Stimulated activated CD4-positive, alpha-beta T cell treated with anti-CD3 and anti-CD28 coated beads, Interleukin-1b, Interleukin-23, amount 100 ng/mL, for 48 hours (primary cell): ENCODE measurements around the gene CAMSAP3.

Experiments
- DNase-seq: peaks from one replicate; pipeline ENCODE4 v3.0.0-alpha.2; 2020

Gene CAMSAP3

DNA sequence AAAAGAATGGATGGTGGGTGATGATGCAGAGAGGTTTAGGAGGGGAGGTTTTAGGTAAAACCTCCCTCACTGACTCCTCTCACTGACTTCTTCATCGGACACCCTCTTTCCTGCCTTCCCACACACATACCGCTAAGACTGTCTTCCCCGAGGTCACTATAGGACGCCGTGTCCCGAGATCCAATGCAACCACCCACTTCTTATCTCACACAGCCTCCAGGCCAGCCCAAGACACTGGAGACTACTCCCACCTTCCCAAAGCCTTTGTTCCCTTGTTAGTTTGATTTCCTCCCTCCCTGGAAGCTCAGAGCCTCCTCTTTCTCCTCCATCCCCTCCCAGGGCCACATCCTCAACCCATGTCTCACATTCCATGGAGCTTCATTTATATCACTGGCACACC lies 16.5 kb upstream of the CAMSAP3 start:
- DNase-seq = no peak

DNA sequence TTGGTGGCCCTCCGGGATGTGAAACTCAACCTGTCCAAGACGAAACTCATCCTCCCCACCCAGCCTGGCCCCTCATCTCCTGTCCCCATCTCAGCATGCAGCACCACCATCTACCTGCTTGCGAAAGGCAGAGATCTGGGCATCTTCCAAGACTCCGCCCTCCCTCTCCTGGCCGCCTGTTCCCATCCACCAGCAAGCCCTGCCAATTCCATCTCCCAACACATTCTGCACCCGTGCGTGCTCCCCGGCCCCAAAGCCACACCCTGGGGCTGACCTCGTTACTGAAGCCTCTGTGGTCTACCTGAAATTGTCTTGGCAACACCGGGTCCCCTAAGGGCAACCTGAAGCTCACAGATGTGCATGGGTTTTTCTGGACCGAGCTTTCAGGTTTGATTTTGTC lies 13.2 kb upstream of the CAMSAP3 start:
- no peak for DNase-seq

DNA sequence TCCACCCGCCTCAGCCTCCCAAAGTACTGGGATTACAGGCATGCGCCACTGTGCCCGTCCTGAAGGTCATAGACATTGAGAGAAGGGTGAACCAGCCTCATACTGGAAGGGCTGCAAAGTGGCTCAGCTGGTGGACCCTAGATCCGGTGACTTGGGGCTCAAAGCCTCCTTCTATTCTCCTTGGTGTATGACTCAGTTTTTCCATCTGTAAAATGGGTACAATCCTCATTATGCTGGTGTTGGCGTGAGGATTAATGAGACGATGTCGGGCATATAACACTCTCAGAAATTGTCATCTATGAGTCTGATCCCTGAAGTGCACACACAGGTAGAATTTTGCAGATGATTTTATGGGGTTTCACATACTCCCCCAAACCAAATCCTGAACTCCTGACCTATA lies 5.8 kb upstream of the CAMSAP3 start:
- DNase-seq = no peak

DNA sequence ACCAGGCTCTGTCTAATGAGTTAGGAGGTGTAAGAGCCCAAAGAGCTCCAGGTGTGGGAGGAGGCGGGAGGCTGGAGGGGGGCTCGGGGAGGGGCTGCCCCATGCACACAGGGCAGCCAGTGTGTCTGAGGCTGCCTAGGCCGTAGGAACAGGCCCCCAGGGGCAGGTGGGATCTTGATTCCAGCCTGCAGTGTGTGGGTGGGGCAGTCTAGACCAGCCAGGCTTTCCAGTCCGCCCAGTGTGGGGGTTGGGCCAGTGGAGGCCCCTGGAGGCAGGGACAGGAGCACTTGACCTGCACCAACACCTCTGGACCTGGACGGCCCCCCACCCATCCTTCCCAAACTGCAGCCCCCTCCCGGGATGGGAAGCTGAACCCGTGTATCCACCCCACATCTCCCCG lies 5.4 kb upstream of the CAMSAP3 start:
- no peak for DNase-seq

DNA sequence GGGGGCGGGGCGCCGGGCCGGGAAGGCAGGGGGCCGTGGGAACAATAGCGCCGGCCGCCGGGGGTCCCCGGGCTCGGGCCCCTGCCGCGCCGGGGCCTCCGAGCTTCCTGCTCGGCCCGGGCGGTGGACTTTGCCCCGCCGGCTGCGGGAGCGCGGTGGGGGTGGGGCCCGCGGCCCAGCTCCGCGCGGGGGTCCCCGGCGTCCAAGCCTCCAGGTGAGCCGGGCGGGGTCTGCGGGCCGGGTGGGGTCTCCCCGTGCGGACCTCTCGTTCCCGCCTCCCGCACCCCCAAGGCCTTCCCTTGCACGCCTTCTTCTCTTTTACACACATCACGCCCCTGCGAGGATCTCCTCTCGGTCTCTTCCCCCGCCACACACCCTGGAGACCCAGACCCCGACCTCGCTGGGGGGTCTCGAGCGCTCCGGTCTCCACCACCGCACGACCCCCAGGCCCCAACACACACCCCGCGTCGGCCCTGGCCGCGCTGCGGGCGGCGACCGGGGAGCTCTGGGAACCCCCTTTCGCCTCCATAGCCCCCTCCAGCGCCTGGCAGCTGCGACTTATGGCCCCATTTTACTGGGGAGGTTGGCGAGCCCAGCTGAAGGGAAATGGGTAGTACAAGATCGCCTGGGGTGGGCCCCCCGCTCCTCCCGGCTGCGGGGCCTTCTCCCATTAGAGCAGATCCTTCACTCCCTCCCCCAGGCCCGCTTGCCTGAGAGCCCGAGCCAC lies 711 bp downstream of the CAMSAP3 start:
- DNase-seq = no peak

DNA sequence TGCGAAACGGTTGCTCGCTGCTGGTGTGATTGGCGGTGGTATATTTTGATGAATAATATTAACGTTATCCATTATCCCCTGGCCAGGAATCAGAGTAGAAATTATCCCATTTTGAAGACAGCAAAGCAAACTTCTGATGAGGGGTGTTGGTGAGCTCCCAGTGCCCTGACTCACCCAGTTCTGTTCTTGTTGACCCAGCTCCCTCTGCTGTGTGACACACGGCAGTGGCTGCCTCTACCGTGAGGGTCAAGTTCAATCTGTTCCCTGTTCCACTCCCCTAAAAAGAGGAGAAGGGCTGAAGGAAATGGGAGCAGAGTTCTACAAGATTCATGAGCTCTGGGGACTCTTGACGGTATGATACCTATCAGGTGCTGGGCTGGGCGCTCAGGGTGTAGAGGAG lies 2.0 kb downstream of the CAMSAP3 start:
- no peak for DNase-seq

DNA sequence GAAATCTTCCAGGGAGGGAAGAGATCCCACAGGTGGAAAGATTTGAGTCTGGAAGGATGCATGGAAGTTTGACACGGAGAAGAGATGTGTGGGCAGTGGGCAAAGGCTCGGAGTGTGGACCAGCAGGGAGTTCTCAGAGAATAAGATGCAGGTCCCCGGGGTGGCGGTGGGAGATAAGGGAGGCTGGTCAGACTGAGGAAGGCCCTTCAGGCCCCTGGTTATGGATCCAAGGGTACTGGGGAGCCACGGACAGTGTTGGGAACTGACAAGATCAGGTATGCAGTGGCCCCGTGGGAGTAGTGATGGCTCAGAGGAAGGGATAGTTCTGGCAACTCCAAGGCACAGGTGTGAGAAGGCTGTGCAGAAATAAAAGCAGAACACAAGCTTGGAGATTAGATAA lies 2.5 kb downstream of the CAMSAP3 start:
- no peak for DNase-seq

DNA sequence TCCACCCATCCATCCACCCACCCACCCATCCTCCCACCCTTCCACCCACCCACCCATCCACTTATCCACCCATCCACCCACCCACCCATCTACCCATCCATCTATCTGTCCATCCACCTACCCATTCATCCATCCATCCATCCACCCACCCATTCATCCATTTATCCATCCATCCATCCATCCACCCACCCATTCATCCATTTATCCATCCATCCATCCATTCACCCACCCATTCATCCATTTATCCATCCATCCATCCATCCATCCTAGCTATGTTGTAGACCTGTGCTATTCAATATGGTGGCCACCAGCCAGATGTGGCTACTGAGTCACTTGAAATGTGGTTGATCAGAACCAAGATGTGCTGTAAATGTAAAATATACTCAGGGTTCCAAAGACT lies 5.1 kb downstream of the CAMSAP3 start:
- no peak for DNase-seq

DNA sequence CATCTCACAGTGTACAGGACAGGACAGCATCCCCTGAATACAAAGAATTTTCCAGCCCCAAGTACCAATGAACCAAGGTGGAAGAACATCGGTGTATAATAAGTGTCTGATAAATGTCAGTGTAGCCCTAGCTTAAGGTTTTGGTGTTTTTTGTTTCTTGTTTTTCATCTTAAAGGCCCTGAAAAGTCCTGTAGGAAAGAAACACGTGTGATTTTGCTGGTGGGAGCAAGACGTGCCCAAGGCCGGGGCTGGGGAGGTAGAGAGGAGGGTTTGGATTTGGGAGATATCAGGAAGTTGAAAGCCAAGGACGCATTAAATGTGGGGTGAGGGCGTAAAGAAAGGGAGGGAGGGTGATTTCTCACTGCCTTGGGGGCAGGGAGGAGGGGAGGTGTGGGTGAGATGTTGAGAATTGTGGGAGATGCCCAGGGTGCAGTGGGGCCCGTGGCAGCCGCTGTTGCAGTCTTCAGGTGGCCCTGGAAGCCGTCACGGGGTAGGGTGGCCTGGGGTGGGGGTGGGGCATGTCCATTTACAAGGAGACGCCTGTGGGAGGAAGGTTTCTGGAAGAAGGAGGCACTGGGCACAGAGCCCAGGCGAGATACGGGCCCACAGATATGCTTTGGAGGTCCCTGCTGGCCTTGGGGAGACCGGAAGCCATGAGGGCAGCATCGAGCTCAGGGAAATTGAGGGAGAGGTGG lies 6.7 kb downstream of the CAMSAP3 start:
- DNase-seq = no peak

DNA sequence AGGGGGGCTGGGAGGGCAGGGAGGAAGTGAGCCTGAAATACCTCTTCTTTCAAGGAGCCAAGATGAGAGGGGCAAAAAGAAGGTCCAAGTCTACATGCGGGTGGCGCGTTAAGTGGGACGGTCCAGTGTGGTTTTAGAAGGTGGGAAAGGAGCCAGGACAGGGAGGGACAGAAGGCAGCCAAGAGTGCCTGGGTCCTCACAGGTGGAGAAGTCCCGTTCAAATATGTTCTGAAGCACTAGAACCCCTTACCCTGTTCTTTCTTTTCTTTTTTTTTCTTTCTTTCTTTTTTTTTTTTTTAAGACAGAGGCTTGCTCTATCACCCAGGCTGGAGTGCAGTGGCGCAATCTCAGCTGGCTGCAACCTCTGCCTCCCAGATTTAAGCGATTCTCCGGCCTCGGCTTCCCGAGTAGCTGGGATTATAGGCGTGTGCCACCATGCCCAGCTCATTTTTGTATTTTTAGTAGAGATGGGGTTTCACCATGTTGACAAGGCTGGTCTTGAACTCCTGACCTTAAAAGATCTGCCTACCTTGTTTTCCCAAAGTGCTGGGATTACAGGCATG lies 7.4 kb downstream of the CAMSAP3 start:
- DNase-seq = no peak

DNA sequence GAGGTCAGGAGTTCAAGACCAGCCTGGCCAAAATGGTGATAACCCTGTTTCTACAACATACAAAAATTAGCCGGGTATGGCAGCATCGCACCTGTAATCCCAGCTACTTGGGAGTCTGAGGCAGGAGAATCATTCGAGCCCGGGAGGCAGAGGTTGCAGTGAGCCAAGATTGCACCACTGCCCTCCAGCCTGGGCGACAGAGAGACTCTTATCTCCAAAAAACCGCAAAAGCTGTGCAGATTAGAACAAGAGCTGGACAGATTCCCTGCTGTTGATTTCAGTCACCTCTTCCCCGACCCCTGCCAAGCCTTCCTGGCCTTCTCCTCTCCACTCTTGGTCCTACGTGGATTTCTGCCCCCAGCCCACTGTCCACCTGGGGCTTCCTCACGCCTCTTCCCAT lies 8.3 kb downstream of the CAMSAP3 start:
- no peak for DNase-seq

DNA sequence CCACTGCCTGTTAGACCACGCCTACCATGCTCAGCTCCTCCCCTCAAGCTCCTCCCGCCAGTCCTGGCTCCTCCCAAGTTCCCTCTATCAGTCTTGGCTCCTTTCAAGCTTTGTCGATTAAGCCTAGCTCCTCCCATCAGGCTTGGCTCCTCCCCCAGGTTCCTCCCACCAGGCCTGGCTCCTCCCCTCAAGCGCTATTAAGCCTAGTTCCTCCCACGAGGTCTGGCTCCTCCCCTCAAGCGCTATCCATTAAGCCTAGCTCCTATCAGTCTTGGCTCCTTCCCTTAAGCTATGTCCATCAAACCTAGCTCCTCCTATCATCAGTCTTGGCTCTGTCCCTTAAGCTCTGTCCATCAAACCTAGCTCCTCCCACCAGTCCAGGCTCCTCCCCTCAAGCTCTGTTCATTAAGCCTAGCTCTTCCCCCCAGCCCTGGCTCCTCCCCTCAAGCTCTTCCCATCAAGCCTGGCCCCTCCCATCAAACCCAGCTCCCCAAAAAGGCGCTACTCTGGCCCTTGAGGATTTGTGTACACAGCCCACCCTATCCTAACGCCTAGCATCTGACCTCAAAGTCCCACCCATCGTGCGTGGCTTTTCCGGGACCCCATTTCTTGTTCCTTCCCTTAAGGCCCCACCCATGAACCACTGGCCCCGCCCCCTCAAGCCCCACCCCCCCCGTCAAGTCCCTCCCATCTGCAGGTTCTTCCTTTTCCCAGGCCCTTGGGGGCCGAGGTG lies 10.0 kb downstream of the CAMSAP3 start:
- DNase-seq = peak; percentile 45

DNA sequence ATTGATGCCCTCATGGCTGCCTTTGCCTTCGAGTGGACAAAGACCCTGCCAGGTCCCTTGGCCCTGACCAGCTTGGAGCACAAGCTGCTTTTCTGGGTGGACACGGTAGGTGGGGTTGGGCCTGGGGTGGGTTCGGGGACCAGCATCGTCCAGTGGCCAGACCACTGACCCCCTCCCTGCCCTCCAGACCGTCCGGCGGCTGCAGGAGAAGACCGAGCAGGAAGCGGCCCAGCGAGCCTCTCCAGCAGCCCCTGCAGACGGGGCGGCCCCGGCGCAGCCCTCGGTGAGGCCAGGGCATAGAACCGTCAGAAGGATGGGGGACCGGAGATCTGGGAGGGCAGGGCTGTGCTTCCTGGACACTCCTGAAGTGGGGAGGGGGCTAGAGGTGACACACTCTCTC lies 10.6 kb downstream of the CAMSAP3 start:
- DNase-seq = no peak

DNA sequence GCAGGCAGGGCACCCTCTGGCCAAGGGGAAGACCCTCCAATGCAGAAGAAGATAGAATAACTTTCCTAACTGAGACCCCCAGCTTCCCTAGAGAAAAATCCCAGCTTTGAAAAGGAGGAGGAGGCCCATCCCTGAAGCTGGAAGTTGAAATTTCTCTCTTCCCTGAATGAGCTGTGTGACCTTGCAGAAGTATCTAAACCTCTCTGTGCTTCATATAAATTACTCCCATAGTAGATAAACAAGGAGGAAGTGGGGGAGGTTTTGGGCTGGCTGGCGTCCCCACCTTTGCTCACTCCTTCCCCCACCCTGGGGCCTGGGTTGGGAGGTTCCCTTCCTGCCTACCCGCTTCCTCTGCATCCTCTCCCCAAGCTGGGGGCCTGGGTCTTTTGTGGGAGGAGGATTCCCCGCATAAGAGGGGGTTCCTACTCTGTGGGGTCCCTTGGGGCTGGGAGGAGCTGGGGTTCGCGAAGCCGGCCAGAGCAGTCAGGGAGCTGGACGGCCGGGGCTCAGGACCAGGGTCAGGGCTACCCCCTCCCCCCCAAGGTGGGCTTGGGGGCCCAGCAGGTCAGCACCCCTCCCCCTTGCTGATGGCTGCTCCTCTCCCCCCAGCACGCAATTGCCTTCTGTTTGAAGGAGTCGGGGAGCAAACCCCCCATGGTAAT lies 11.7 kb downstream of the CAMSAP3 start:
- DNase-seq = no peak

DNA sequence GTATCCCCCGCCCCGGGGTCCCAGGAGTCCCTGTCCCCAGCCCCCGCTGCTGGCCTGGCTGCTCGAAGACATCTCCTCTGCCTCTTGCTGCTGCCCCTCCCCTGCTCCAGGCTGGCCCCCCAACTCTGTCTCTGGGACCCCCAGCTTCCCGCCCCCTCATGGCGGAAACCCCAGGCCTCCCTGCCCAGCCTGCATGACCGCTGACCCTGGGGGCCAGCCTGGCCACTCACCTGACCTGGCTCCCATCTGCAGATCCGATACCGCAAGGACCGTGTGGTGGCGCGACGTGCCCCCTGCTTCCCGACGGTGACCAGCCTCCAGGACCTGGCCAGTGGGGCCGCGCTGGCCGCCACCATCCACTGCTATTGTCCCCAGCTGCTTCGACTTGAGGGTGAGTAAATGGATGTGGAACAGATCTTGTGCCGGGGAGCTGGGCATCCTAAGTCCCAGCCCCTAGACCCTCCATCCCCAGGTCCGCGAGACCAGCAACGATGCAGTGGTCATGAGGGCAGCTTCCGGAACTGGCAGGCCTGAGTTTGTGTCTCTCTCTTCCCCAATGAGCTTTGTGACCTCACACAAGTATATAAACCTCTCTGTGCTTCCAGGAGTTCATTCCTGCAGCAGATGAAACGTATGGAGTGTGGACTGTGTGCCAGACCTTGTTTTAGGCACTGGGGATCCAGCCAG lies 12.4 kb downstream of the CAMSAP3 start:
- DNase-seq = no peak

DNA sequence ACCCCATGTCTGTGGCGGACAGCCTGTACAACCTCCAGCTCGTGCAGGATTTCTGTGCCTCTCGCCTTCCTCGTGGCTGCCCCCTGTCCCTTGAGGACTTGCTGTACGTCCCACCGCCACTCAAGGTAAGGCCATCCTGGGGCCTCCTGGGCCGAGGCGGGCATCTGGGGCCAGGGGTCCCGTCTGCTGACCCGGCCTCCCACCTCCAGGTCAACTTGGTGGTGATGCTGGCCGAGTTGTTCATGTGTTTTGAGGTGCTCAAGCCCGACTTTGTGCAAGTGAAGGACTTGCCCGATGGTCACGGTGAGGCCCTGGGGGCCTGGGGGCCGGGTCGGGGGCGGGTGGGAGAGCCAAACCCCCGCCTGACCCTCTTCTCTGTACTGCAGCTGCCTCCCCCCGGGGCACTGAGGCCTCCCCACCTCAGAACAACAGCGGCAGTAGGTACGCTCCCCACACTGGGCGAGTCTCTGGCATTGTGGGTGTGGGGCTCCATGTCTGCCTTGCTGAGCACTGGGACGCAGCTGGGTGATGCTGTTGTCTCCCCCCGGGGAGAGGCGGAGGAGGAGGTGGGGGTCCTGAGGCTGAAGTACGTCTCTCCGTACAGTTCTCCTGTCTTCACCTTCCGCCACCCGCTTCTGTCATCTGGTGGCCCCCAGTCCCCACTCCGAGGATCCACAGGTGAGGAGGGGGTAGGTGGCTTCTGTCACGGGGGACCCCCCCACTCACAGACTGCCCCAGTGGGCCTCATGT lies 15.0 kb downstream of the CAMSAP3 start:
- DNase-seq = no peak

DNA sequence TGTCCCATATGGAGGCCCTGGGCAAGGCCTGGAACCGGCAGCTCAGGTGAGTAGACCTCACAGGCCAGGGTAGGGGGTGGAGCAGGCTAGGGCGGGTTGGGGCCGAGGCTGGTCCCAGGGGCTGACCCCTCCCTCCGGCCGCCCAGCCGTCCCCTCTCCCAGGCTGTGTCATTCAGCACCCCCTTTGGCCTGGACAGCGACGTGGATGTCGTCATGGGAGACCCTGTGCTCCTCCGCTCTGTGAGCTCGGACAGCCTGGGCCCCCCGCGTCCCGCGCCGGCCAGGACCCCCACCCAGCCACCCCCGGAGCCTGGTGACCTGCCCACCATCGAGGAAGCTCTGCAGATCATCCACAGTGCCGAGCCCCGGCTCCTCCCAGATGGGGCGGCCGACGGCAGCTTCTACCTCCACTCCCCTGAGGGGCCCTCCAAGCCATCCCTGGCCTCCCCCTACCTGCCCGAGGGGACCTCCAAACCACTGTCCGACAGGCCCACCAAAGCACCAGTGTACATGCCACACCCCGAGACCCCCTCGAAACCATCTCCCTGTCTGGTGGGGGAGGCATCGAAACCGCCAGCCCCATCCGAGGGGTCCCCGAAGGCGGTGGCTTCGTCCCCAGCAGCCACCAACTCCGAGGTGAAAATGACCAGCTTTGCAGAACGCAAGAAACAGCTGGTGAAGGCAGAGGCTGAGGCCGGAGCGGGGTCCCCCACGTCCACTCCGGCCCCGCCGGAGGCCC lies 16.0 kb downstream of the CAMSAP3 start:
- DNase-seq = no peak

DNA sequence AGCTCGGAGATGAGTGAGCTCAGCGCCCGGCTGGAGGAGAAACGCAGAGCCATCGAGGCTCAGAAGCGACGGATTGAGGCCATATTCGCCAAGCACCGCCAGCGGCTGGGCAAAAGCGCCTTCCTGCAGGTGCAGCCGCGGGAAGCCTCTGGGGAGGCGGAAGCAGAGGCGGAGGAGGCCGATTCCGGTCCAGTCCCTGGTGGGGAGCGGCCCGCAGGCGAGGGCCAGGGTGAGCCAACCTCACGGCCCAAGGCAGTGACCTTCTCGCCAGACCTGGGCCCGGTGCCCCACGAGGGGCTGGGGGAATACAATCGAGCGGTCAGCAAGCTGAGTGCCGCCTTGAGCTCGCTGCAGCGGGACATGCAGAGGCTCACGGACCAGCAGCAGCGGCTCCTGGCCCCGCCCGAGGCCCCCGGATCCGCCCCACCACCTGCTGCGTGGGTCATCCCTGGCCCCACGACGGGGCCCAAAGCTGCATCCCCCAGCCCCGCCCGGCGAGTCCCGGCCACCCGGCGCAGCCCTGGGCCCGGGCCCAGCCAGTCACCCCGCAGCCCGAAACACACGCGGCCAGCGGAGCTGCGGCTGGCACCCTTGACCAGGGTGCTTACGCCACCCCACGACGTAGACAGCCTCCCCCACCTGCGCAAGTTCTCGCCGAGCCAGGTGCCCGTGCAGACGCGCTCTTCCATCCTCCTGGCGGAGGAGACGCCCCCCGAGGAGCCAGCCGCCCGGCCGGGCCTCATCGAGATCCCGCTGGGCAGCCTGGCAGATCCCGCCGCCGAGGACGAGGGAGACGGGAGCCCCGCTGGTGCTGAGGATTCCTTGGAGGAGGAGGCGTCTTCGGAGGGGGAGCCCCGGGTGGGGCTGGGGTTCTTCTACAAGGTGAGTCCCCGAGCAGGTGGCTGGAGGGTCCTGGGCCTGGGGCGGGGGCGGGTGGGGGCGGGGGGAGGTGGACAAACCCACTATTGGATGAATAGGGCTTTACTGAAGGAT lies 16.9 kb downstream of the CAMSAP3 start:
- DNase-seq = no peak

DNA sequence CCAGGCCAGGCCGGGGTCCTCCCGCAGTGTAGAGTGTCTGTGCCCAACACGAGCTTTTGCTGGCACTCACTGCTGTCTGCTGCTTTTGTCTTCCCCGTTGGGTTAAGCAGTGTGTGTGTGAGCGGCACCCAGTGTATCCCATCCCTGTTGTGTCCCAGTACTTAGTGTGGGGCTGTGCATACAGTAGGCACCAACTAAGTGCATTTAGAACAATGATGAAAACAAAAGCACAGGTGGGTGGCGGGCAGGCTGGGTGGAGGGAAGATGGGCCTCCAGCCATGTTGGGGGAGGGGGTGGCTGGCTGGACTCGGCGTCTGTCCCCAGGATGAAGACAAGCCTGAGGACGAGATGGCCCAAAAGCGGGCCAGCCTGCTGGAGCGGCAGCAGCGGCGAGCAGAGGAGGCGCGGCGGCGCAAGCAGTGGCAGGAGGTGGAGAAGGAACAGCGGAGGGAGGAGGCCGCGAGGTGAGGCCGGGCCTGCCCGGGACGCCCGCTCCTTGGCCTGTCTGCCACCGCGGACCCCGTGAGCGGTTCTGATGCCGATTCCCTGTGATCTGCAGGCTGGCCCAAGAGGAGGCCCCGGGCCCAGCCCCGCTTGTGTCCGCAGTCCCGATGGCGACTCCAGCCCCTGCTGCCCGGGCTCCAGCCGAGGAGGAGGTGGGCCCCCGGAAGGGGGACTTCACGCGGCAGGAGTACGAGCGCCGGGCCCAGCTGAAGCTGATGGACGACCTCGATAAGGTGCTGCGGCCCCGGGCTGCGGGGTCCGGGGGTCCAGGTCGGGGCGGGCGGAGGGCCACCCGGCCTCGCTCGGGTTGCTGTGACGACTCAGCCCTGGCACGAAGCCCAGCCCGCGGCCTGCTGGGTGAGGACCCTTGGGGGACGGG lies 19.4 kb downstream of the CAMSAP3 start:
- DNase-seq = no peak
